Sciatic nerve (tissue), 2 donors: Measurements from ENCODE around the gene SERPINB1. TPM values are rescaled to one million over a fixed set of nuclear protein-coding genes. Genes with fewer than 3 reads are reported as not detected.
A peak's percentile ranks its signal among the peaks of the same experiment; 100 is the strongest.

Source experiments
- ATAC-seq: fragments of 200-7000 bp; cut with Tn5 transposase; one replicate; pipeline ENCODE4 v1.9.1; 2020; ENCODE audit warnings: mild to moderate bottlenecking, moderate library complexity
- DNase-seq: peaks from one replicate; pipeline ENCODE4 v3.0.0-alpha.2; 2020; ENCODE audit warnings: low spot score
- intact Hi-C: fragments of 100-400 bp; cut with DNase I; formaldehyde crosslinking; loops from one replicate; pipeline ENCODE4 v1.14.2; 2022
- microRNA-seq: library from miRNA; unstranded; fragments of <30 nt; microRNA quantifications from one replicate; pipeline ENCODE4 v1.2.0, GENCODE V29; 2020
- total RNA-seq: library from RNA; stranded (reverse); fragmentation: NEBNext Ultra II Directional; extraction: Animal tissue kit (Norgen Biotek cat#: 25700); gene quantifications from one replicate; pipeline ENCODE4 v1.2.1, GENCODE V29; 2021
- donor health status: DM: no; HTN: no; CAD: no.
- donor health status: DM: no; HTN: no; CAD: no.

The SERPINB1 gene
- total RNA-seq, 1 donor from 2014 or later: 46.1 TPM

DNA sequence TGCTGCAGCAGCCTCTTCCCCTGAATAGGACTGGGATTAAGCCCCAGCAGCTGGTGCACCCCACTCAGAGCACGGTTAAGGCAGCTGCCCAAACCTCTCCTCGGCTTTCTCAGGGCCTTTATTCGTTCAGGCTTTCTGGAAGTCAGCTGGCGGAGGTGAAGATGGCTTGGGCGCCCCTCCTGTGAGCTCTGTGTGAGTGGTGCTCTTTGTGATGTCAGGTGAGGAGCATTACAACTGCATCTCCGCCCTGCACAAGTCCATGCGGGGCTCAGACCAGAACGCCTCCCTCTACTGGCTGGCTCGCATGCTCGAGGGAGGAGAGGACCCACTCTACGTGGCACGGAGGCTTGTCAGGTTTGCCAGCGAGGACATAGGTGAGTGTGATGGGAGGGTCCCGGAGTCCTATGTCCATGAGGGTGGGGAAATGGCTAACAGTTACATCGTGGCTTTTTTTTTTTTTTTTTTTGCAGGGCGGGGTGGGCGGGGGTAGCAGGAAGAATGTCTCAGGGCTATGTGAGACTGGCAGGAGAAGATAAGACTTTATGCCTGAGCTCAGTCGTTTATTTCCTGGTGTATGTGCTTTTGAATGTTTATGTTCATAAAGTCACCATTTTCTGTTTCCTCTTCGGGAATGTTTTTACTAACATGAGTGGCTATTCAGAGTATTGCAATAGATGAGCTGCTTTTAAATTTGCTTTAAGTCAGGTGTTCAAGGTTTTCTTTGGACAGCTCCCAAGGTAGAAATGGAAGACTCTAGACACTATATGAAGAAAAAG is 58.3 kb downstream of the SERPINB1 start:
- ATAC-seq: peak; percentile 38
- intact Hi-C loops: loop anchor here (10.0 kb wide), 1 partner anchor 151 kb away; no protein-coding TSS in a partner anchor
- no peak for DNase-seq

DNA sequence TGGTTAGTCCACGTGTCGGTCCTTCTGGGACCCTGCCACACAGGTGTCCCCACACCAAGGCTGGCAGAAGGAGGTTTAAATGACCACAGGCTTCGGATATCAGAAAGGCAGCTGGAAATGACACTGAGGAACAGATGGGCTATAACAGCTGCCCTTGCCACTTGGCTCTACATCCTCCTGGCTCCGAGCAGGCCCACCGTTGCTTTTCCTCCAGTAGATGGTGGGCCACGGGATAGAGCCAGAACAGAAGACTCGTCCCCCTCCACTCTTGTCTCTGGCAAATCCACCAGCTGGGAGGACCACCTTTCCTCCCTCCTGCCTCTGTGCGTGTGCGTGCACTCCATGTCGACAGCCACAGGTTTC is 58.9 kb downstream of the SERPINB1 start:
- ATAC-seq (peak; percentile 9), DNase-seq (no peak)
- intact Hi-C loops: loop anchor here (10.0 kb wide), 1 partner anchor 152 kb away; no protein-coding TSS in a partner anchor

DNA sequence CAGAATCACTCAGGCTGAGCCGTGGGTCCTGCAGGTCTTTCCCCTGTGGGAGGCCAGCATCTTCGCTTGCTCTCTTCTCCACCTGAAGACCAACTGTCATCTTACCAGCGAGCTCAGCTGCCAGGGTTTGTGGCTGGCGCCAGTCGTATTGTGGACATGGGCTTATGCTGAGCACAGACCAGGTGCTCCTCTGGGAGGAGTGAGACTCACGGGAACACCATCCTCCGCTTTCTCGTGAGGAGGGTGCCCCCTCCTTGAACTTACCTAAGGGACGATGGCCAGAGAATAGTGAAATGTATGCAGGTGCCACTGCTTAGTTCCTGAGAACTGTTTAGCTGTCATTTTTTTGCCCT is 59.3 kb downstream of the SERPINB1 start:
- DNase-seq (no peak), ATAC-seq (no peak)
- intact Hi-C loops: loop anchor here (10.0 kb wide), 1 partner anchor 152 kb away; no protein-coding TSS in a partner anchor

Small RNA genes within 50 kb of the gene (microRNA-seq; reads per million reads assigned to microRNA genes)
- gene MIR4645: not detected

Other genes starting within 250 kb of the SERPINB1 start
- gene MYLK4, start 90.9 kb downstream of the SERPINB1 start, total RNA-seq: 0.98 TPM
- 30.8 TPM for gene WRNIP1, start 76.5 kb downstream of the SERPINB1 start, total RNA-seq
- 34.1 TPM for gene SERPINB9, start 61.4 kb upstream of the SERPINB1 start, total RNA-seq
- gene SERPINB6, start 129.7 kb upstream of the SERPINB1 start, total RNA-seq: 122 TPM
- 30.1 TPM for gene NQO2, start 158.0 kb upstream of the SERPINB1 start, total RNA-seq
- gene RIPK1, start 226.6 kb upstream of the SERPINB1 start, total RNA-seq: 25.9 TPM